GM12872 (cell line): ENCODE results near the gene WWOX.

Experiments
- CTCF ChIP-seq: IDR thresholded peaks from 3 replicates; pipeline ENCODE4 v1.5.1; 2011; ENCODE audit warnings: low read depth, mild to moderate bottlenecking, low read length, moderate library complexity; ENCODE audit not compliant: insufficient read depth

The WWOX gene

GRCh38 chr16:78230832-78231231 lies 131.4 kb downstream of the WWOX start:
- TF ChIP-seq CTCF = no peak

GRCh38 chr16:78235168-78235800 lies 135.8 kb downstream of the WWOX start:
- peak; percentile 96 for TF ChIP-seq CTCF

GRCh38 chr16:78235876-78236275 lies 136.4 kb downstream of the WWOX start:
- TF ChIP-seq CTCF = no peak

DNA sequence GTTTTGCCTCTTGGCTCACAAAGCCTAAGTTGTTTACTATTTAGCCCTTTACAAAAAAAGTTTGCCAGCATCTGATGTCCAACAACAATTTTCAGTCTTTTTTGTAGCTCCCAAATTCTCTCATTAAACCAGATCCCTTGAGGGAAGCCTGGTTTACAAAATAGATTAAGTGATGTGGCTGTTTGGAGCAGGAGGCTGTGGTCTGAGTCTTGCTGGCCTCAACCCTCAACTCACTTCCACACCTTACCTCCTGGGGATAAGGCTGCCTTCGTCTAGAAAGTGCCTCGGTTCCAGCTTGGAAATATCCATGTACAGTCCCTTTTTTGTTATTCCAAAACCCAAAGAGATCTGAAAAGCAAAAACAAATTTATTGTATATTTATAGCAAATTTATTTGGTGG lies 138.4 kb downstream of the WWOX start:
- no peak for TF ChIP-seq CTCF

DNA sequence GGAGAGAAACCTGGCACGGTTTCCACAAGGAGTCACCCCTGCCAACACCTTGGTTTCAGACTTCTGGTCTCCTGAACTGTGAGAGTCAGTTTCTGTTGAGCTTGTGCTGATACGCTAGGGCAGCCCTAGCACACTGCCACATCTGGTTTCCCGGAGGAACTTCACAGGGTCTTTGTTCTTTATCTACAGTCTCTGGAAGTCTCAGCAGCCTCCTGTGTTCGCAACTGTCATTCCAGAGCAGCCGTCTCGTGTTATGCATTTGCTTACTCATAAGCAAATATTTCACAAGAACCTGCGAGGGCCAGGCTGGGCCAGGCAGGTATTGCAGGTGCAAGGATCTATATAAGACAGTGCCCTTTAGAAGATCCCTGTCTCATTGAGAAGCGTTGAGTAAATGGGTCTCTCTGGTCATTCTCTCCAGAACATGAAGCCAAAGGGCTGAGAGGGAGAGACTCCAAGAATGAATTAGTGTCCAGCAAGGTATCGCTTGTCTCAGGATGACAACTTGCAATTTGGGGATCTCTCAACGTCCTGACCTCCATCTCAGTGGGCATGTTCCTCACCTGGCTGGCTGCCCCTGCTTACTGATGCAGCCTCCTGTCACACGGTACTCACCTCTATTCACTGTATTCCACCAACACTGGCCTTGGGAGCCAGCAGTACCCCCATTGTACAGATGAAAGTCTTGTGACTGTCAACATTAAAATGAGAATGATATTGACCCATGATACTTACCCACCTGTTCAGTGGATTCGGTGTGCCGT lies 141.2 kb downstream of the WWOX start:
- no peak for TF ChIP-seq CTCF

GRCh38 chr16:78242239-78242630 lies 142.8 kb downstream of the WWOX start:
- no peak for TF ChIP-seq CTCF

- no peak for TF ChIP-seq CTCF
These were observed 144.9 kb downstream of the WWOX start for GRCh38 chr16:78244131-78244895.
